Right lobe of liver (tissue), 4 donors: ENCODE results near the gene CAD.

Source experiments
- CTCF ChIP-seq, 4 donors: fragments of 200-600 bp in 3 of 4; fragments of 450-650 bp in 1 of 4; IDR thresholded peaks; one replicate each; pipeline versions ENCODE4 v1.5.1 to v1.8.0; 2016 to 2022; ENCODE audit warnings: antibody characterized with exemption in 4 of 4, mild to moderate bottlenecking in 2 of 4
- POLR2A ChIP-seq: fragments of 450-650 bp; IDR thresholded peaks from one replicate; pipeline ENCODE4 v1.6.1; 2017; ENCODE audit warnings: antibody characterized with exemption, mild to moderate bottlenecking
- donor health status: DM: no; HTN: no; CAD: no.
- donor health status: DM: no; HTN: no; CAD: no.
- donor health status: DM: no; HTN: yes; CAD: no.

- no peak for TF ChIP-seq CTCF (IDR thresholded peaks at IDR 0.05)
- TF ChIP-seq POLR2A = no peak
Measured at GRCh38 chr2:27261926-27262298, 44.7 kb downstream of the CAD start.
